Measurements from ENCODE around the gene PACSIN1.

DNA sequence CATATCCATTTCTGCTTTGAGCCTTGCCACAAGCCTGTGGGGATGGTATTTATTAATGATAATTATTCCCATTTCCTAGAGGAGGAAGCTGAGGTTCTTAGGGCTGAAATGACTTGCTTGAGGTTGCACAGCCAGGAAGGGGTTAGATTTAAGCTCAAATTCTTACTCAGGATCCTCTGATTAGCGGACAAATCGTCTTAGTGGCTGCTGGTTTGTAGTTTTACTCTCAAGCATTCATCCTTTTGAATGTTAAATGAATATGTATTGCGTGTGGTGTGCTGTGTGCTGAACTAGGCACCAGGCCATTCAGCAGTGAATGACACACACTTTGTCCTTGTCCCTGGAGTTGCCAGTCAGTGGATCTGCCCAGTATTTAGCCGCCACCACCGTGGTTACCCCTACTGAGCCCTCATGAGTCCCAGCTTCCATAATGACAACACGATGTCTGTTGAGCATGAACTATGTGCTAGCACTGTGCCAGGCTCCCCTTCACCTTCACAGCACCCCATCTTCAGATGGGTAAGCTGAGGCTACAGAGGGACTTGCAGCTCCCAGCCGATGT is 10.0 kb downstream of the PACSIN1 start:
- TF ChIP-seq, protein P1, sequence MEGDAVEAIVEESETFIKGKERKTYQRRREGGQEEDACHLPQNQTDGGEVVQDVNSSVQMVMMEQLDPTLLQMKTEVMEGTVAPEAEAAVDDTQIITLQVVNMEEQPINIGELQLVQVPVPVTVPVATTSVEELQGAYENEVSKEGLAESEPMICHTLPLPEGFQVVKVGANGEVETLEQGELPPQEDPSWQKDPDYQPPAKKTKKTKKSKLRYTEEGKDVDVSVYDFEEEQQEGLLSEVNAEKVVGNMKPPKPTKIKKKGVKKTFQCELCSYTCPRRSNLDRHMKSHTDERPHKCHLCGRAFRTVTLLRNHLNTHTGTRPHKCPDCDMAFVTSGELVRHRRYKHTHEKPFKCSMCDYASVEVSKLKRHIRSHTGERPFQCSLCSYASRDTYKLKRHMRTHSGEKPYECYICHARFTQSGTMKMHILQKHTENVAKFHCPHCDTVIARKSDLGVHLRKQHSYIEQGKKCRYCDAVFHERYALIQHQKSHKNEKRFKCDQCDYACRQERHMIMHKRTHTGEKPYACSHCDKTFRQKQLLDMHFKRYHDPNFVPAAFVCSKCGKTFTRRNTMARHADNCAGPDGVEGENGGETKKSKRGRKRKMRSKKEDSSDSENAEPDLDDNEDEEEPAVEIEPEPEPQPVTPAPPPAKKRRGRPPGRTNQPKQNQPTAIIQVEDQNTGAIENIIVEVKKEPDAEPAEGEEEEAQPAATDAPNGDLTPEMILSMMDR (IDR thresholded peaks at IDR 0.05; ENCODE audit: low read depth, low read length), result no peak
- no peak for TF ChIP-seq EZH2phosphoT487 (IDR thresholded peaks at IDR 0.05; ENCODE audit: low read depth)
